Peyer's patch (tissue), 4 donors: ENCODE measurements around the gene SMIM45.

ENCODE experiments used
- POLR2A ChIP-seq, 2 donors: fragments of 450-650 bp; IDR thresholded peaks; one replicate each; pipeline ENCODE4 v1.5.1; 2017; ENCODE audit warnings: antibody characterized with exemption in 2 of 2, mild to moderate bottlenecking in 2 of 2, moderate library complexity in 2 of 2
- TF ChIP-seq, protein P1 (sequence below), 6 experiments: fragments of 450-650 bp in 4 of 6; fragments of 200-600 bp in 2 of 6; sonication (generic) in 1 of 6; IDR thresholded peaks; one replicate each; pipeline ENCODE4 v1.5.1; 2017 to 2019; ENCODE audit warnings: antibody characterized with exemption in 6 of 6, mild to moderate bottlenecking in 3 of 6, moderate library complexity in 1 of 6

DNA sequence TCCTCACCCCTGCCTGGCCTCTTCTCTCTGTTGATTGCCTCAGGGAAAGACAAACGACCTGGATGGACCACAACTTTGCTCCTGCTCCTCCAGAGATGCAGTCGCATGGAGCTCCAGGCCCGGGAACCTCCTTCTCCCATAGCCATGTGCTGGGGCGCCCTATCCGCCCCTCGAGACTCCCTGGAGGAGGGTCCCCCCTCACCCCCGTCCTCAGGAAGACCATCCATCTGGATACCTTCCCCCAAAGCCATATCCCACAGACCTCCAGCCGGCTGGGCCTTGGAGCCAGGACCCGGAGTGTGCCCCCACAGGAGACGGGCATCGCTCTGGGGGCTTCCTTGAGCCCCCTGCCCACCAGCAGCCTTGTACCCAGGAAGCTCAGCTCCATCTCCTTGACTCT lies 19.5 kb downstream of the SMIM45 start:
- no peak for TF ChIP-seq POLR2A (IDR thresholded peaks at IDR 0.05)
- TF ChIP-seq, protein P1, sequence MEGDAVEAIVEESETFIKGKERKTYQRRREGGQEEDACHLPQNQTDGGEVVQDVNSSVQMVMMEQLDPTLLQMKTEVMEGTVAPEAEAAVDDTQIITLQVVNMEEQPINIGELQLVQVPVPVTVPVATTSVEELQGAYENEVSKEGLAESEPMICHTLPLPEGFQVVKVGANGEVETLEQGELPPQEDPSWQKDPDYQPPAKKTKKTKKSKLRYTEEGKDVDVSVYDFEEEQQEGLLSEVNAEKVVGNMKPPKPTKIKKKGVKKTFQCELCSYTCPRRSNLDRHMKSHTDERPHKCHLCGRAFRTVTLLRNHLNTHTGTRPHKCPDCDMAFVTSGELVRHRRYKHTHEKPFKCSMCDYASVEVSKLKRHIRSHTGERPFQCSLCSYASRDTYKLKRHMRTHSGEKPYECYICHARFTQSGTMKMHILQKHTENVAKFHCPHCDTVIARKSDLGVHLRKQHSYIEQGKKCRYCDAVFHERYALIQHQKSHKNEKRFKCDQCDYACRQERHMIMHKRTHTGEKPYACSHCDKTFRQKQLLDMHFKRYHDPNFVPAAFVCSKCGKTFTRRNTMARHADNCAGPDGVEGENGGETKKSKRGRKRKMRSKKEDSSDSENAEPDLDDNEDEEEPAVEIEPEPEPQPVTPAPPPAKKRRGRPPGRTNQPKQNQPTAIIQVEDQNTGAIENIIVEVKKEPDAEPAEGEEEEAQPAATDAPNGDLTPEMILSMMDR (IDR thresholded peaks at IDR 0.05), result no peak
